ENCODE results near the gene PWP1.

PWP1 gene

GRCh38 chr12:107735763-107736162 lies 50.2 kb downstream of the PWP1 start:
- no peak for DNase-seq (ENCODE audit: low read depth in 3 of 3)

- DNase-seq (ENCODE audit: low read depth in 3 of 3): no peak
Measured at GRCh38 chr12:107736914-107737313, 51.3 kb downstream of the PWP1 start.

- DNase-seq (ENCODE audit: low read depth in 3 of 3): no peak
Measured at GRCh38 chr12:107748472-107748871, 62.9 kb downstream of the PWP1 start.

GRCh38 chr12:107749083-107749482 lies 63.5 kb downstream of the PWP1 start:
- no peak for DNase-seq (ENCODE audit: low read depth in 3 of 3)

DNA sequence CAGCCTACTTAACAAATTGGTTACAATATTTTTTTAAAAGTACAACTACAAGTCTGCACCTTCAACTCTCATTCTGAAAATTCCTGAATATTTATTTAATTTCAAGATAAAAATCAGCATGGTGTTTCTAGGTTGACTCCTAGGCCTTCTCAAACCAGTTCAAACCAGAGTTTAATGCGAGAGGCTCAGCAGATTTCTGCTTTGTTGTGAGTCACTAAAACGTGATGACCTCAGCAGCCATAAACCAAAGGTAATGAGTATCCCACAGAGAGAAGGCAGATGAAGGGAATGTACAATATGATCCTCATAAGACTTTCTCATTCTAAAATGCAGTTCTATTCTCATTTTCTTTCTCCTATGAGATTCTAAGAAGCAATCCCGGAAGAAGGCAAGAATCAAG lies 73.8 kb downstream of the PWP1 start:
- DNase-seq (ENCODE audit: low read depth in 3 of 3): peak in 2 of 3 donors; percentile 12 to 34

DNA sequence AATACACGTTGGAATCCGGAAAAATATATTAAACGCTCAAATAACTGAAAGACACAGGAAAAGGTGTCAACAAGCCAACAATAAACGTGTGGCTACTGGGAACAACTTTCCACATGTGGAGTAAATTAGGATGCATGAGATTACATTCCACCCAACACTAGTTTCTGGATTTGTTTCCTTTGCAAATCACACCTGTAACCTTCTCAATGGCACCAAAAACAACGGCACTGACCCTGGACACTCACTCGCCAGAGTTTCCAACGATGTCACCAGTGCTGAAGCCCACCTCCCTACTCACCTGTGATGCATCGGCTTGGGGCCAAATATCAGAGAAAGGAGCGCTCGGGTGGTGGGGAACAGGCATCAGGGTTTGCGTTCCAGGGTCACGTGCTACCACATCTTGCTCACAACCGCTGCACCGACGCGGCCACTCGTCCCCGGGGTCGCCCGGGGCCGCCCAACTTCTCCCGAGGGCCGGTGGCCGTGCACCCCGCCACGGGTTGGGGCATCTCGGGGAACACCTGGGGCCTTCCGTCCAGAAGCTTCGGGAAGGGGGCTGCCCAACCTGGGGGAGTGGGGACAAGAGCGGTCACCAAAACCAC lies 74.7 kb downstream of the PWP1 start:
- DNase-seq (ENCODE audit: low read depth in 3 of 3): peak in 1 of 3 donors; percentile 34

DNA sequence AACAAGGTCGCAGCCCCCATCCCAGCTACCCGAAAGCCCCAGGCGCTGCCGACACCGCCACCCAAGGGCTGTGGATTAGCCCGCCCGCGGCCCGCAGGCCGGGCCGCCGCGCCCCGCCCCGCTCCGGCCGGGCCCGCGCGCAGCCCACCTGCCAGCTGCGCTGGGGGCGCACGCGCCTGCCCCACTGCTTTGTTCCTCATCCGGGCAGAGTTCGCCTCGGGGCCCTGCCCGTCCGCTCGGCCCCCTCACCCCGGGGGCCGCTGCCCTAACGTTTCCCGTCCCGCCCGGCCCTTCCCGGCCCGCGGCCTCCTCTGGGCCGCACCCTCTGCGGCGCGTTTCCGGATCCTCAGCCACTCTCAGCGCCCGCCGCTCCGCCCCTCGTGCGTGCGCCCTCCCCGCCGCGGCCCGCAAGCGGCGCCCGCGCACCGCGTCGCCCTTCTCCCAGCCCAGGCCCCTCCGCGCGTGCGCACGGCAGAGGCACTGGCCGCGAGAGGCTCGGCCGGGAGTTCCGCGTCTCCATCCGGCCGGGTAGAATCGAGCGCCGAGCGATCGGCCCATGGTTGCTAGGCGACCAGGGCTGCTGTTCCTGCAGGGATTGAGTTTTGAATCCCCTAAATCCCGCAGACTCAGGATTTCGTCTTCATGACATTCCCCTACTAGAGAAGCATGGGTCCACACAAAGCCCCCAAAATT lies 75.4 kb downstream of the PWP1 start, which contains the start of gene PRDM4:
Gene PRDM4, minus strand, starts transcription at position 329 of the 693 bp plus-strand sequence. CDS start 622 bp downstream, outside the sequence.
- DNase-seq (ENCODE audit: low read depth in 3 of 3): peak; percentile 82 to 86 (median 83)

GRCh38 chr12:107761502-107761904 lies 75.9 kb downstream of the PWP1 start:
- DNase-seq (ENCODE audit: low read depth in 3 of 3): peak in 1 of 3 donors; percentile 4
